Measurements from ENCODE around the gene PLCB4.

The PLCB4 gene

GRCh38 chr20:9338101-9338500, 269.2 kb downstream of the PLCB4 start:
- no peak for DNase-seq (ENCODE audit: low read depth, low spot score)
- CTCF ChIA-PET, result interaction anchor here (0.9 kb wide), 1 partner anchor 484 kb away, joined by 3 read pairs; no protein-coding TSS in a partner anchor
- POLR2A ChIA-PET, result no interaction called here
- TF ChIP-seq CTCF (IDR thresholded peaks at IDR 0.05; ENCODE audit: insufficient read depth, low read length, missing control alignments), result no peak
- no peak overlapping the region for H3K4me3 ChIP-seq (ENCODE audit: low read depth, low read length)

DNA sequence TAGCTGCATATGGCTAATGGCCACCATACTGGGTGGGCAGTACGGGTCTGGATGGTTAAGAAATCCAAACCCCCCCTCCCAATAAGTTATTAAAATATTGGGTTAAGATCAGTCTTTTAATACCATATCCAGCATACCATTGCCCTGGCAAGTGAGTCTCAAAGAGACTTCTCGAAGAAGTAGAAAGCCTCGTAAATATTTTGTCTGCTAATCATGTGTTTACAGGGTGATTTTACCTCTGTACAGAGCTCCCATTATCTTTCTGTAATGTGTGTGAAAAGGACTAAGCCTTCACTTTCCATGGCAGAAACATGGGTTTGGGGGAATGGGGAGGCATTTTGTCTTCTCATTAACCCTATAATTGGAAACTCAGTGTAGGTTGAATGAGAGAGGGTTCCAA, 270.8 kb downstream of the PLCB4 start:
- no peak for TF ChIP-seq CTCF (IDR thresholded peaks at IDR 0.05; ENCODE audit: insufficient read depth, low read length, missing control alignments)
- no peak overlapping the region for H3K4me3 ChIP-seq (ENCODE audit: low read depth, low read length)
- no peak for DNase-seq (ENCODE audit: low read depth, low spot score)
- ChIA-PET CTCF (interaction anchor here (1.4 to 1.9 kb wide), 2 partner anchors 20 to 33 kb away, joined by 3 to 5 read pairs; no protein-coding TSS in a partner anchor), POLR2A (no interaction called here)

DNA sequence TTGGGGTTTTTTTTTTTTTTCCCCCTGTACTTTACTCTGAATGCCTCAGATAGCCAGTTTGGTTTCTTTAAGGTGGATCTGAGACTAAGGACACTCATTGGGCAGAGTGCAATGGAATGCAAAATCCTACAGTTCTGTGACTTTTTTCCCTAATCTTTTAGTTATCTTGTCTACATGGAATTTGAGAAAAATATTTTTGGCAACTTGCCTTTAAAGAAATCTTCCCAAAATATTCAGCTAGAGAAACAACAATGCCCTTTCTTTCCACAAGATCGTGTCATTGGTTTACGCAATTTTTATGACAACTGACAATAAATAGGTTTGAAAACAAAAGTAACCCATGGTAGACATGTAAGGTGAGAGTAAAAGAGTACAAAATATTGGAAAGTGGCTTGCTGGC, 273.8 kb downstream of the PLCB4 start:
- CTCF ChIA-PET, result no interaction called here

GRCh38 chr20:9344083-9344920, 275.4 kb downstream of the PLCB4 start:
- no peak for TF ChIP-seq CTCF (IDR thresholded peaks at IDR 0.05; ENCODE audit: insufficient read depth, low read length, missing control alignments)
- ChIA-PET CTCF (interaction anchor here (0.8 to 0.9 kb wide), 2 partner anchors 491 kb away, joined by 4 read pairs; no protein-coding TSS in a partner anchor), POLR2A (no interaction called here)
- no peak for DNase-seq (ENCODE audit: low read depth, low spot score)
- no peak overlapping the region for H3K4me3 ChIP-seq (ENCODE audit: low read depth, low read length)

More for the DNA sequence above, 273.8 kb downstream of the PLCB4 start:
- no peak for TF ChIP-seq CTCF (IDR thresholded peaks at IDR 0.05; ENCODE audit: insufficient read depth, low read length, missing control alignments)
- POLR2A ChIA-PET, result no interaction called here
- no peak overlapping the region for H3K4me3 ChIP-seq (ENCODE audit: low read depth, low read length)
- DNase-seq (ENCODE audit: low read depth, low spot score), result no peak

DNA sequence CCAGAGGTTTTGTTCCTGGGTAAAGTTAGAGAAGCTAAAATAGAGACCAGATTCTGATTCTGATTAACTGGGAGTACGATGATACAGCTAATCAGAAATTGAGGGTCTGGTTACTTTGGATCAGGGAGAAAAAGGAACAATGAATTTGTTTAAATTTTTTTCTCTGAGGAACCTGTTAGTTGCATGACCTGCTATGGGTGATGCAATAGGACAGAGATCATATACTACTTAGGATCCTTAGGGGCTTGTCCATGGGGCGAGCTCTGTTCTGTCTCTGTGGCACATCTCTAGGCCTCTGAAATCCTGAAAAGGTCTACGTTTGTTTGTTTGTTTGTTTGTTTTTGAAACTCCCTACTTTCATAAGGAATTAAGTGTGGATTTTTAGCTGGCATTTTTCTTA, 279.4 kb downstream of the PLCB4 start:
- no peak overlapping the region for H3K4me3 ChIP-seq (ENCODE audit: low read depth, low read length)
- no peak for TF ChIP-seq CTCF (IDR thresholded peaks at IDR 0.05; ENCODE audit: insufficient read depth, low read length, missing control alignments)
- DNase-seq (ENCODE audit: low read depth, low spot score), result no peak
- CTCF ChIA-PET, result interaction anchor here (0.6 to 3.0 kb wide), 7 partner anchors 9 to 495 kb away, joined by 3 to 13 read pairs (median 3); no protein-coding TSS in a partner anchor
- POLR2A ChIA-PET, result no interaction called here

DNA sequence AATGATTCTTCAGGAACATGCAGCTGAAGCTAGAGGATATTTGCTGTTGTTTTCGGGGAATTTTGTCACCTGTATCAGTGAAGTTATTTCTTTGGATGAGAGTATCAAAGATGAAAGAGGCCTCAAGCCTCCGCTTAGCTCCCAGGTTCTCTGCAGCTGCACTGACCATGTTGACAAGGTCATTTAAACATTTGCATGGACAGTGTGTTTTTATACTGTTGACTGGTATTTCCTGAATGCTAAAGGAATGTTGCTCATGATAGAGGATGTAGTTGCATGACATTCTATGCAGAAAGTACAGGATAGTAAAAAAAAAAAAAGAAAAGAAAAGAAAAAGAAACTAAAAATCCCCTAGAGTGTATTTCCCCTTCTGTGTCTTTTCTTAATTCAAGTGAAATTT, 279.9 kb downstream of the PLCB4 start:
- POLR2A ChIA-PET, result no interaction called here
- no peak for TF ChIP-seq CTCF (IDR thresholded peaks at IDR 0.05; ENCODE audit: insufficient read depth, low read length, missing control alignments)
- DNase-seq (ENCODE audit: low read depth, low spot score), result no peak
- no peak overlapping the region for H3K4me3 ChIP-seq (ENCODE audit: low read depth, low read length)
- CTCF ChIA-PET, result interaction anchor here (0.6 to 1.4 kb wide), 7 partner anchors 8 to 591 kb away, joined by 3 to 5 read pairs (median 3); no protein-coding TSS in a partner anchor

Data from AG04449 (cell line).